NCI-H1105 treated with DMSO at 0.1 percent for 48 hours (cell line): ENCODE measurements around the gene ENAM.
A peak's percentile ranks its signal among the peaks of the same experiment; 100 is the strongest.
"Not testable (repeated sequence)": the region's sequence is repeated elsewhere in the genome, so short reads cannot be mapped to it uniquely, and the experiment has no call there.

Experiments used
- DNase-seq: peaks from one replicate; lab custom pipeline; 2025; lab: John Stamatoyannopoulos, UW

ENAM gene

GRCh38 chr4:70676554-70677090, 48.1 kb downstream of the ENAM start:
- no peak for DNase-seq

- DNase-seq = no peak
Measured at GRCh38 chr4:70678383-70678999, 49.9 kb downstream of the ENAM start.

GRCh38 chr4:70680934-70681333, 52.4 kb downstream of the ENAM start:
- DNase-seq = no peak

- DNase-seq = no peak
Measured at GRCh38 chr4:70681704-70682103, 53.2 kb downstream of the ENAM start.

GRCh38 chr4:70682142-70682541, 53.6 kb downstream of the ENAM start:
- not testable (repeated sequence) for DNase-seq

GRCh38 chr4:70687392-70687791, 58.8 kb downstream of the ENAM start:
- no peak for DNase-seq

GRCh38 chr4:70687821-70688794, 59.6 kb downstream of the ENAM start, which contains the start of gene UTP3:
UTP3 (plus strand) TSS chr4:70688532; CDS start chr4:70688678, 146 bp downstream.
- DNase-seq = peak; percentile 94

- no peak for DNase-seq
Measured at GRCh38 chr4:70688795-70689231, 60.3 kb downstream of the ENAM start.

GRCh38 chr4:70691661-70692060, 63.1 kb downstream of the ENAM start:
- DNase-seq = no peak

GRCh38 chr4:70694633-70695032, 66.1 kb downstream of the ENAM start:
- DNase-seq = not testable (repeated sequence)
